ENCODE results near the gene ZNF518B.
A peak's percentile ranks its signal among the peaks of the same experiment; 100 is the strongest.

Gene ZNF518B

DNA sequence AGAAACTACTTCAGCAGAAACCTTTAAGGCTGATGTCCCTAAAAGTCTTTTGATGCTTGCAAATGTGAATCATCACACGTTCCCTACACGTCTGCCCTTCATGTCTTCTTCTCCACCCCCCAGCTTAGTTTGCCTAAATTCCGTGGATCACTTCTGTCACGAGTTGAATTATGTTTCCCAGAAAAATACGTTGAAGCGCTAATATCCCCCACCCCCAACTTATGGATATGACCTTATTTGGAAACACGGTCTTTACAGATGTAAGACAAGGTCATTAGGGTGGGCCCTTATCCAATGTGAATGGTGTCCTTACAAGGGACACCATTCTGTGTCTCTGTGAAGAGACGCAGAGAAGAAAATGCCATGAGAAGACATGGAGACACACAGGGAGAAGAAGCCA is 2.1 kb upstream of the ZNF518B start:
- no peak for DNase-seq (ENCODE audit: low read depth in 2 of 2)
- TF ChIP-seq, protein P1, sequence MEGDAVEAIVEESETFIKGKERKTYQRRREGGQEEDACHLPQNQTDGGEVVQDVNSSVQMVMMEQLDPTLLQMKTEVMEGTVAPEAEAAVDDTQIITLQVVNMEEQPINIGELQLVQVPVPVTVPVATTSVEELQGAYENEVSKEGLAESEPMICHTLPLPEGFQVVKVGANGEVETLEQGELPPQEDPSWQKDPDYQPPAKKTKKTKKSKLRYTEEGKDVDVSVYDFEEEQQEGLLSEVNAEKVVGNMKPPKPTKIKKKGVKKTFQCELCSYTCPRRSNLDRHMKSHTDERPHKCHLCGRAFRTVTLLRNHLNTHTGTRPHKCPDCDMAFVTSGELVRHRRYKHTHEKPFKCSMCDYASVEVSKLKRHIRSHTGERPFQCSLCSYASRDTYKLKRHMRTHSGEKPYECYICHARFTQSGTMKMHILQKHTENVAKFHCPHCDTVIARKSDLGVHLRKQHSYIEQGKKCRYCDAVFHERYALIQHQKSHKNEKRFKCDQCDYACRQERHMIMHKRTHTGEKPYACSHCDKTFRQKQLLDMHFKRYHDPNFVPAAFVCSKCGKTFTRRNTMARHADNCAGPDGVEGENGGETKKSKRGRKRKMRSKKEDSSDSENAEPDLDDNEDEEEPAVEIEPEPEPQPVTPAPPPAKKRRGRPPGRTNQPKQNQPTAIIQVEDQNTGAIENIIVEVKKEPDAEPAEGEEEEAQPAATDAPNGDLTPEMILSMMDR (IDR thresholded peaks at IDR 0.05; ENCODE audit: low read depth, low read length): no peak
- no peak overlapping the region for H3K4me3 ChIP-seq (replicated peaks in 1 of 2; ENCODE audit: low read depth in 2 of 2, low read length in 2 of 2)

DNA sequence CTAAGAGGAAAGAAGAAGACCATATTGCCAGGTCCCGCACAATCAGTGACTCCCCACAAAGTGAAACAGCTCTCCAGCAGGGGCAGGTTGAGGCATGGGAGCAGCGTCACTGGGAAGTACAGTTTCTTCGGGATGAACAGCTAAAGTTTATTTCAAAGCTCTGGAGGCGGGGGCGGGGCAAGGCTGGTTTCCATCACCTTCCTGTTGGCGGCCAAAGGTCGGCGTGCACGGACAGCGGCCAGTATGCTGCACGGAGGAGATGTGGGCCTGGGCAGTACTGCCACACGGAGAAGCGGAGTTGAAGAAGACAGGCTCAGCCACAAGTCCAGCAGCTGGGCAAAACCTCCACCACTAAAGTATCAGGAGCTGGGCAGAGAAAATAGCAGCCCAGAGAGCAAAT is 951 bp upstream of the ZNF518B start:
- no peak for DNase-seq (ENCODE audit: low read depth in 2 of 2)
- TF ChIP-seq, protein P1 (IDR thresholded peaks at IDR 0.05; ENCODE audit: low read depth, low read length): no peak
- H3K4me3 ChIP-seq (replicated peaks in 1 of 2; ENCODE audit: low read depth in 2 of 2, low read length in 2 of 2): no peak overlapping the region

DNA sequence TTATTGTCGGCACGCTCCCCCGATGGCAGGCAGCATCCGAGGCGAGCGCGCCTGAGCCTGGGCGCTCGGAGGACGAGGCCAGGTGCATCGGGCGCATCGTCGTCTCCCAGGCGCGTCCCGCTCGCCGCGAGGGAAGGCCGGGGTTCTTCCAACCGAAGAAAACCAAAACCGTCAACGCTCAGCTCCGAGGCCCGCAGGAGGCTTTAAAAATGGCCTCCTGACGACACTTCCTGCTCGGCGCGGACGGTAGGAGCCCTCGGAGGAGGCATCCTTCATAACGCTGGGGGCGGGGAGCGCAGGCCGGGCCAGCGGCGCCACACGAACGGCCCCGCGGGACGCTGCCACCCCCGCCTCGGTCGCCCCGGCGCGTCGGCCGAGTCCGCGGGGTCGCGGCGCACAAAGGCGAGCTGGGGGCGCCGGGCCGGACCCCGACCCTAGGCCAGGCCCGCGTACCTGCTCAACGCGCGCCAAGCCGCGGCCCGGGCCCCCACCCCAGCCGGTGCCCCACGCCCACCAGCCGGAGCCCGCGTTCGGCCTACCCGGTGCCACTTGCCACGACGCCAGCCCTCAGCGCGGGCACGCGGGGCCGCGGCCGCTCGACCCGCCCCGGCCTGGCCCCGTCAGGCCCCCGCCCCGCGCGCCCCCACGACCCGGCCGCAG is 501 bp downstream of the ZNF518B start:
- peak; percentile 63 to 71 for DNase-seq (ENCODE audit: low read depth in 2 of 2)
- TF ChIP-seq, protein P1 (IDR thresholded peaks at IDR 0.05; ENCODE audit: low read depth, low read length): no peak
- H3K4me3 ChIP-seq (replicated peaks in 1 of 2; ENCODE audit: low read depth in 2 of 2, low read length in 2 of 2): peak overlapping the region; percentile 52 to 63

DNA sequence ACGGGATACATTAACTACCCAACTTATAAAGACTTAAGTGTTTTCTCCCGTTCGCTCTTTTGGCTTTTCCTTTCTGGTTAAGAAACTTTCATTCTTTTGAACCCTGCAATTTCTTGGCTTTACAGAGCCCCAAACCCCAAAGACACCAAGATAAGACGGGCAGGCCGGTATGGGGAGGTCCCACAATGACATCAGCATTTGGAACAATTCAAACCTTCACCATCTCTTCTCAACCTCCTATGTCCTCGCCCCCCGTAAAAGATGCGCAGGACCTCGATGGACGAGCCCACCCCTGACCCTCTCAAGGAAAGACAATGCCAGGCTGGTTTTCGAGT is 999 bp downstream of the ZNF518B start:
- no peak for DNase-seq (ENCODE audit: low read depth in 2 of 2)
- H3K4me3 ChIP-seq (replicated peaks in 1 of 2; ENCODE audit: low read depth in 2 of 2, low read length in 2 of 2): peak overlapping the region; percentile 52 to 63
- TF ChIP-seq, protein P1 (IDR thresholded peaks at IDR 0.05; ENCODE audit: low read depth, low read length): no peak

DNA sequence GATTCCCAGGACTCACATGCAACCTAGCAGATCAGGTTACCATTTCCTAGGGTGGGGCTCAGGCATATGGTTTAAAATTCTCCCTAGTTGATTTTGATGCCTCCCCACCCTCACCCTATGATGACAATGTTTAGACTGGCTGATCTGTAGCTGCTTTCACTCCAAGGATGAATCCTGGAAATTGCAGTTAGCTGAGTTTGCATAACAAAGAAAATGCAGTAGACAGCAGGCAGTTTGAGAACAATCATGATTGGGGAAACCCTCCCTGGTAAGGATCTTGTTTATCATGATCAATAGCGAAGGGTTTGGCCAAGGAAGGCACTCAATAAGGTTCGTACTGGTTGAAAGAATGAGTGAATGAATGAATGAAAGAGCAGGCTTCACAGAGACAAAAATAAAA is 2.1 kb downstream of the ZNF518B start:
- H3K4me3 ChIP-seq (replicated peaks in 1 of 2; ENCODE audit: low read depth in 2 of 2, low read length in 2 of 2): no peak overlapping the region
- DNase-seq (ENCODE audit: low read depth in 2 of 2): no peak
- TF ChIP-seq, protein P1 (IDR thresholded peaks at IDR 0.05; ENCODE audit: low read depth, low read length): no peak

DNA sequence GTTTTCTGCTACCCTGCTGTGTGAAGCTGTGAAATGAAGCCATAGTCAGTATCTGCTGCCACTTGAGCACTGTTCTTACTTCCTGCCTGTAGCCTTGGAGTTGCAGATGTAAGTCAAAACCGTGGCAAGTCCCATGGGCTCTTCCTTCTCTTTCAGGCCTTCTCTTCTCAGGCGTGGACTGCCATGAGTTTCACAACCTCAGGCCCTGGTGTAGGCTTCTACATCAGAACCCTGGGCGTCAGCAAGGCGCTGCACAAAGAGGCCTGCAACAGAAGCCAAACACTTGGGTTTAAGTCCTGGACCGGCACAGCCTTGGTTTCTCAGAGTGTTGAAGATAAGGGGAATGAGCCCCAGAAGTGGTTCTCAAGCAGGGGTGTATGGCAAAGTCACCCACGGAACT is 2.5 kb downstream of the ZNF518B start:
- H3K4me3 ChIP-seq (replicated peaks in 1 of 2; ENCODE audit: low read depth in 2 of 2, low read length in 2 of 2): no peak overlapping the region
- TF ChIP-seq, protein P1 (IDR thresholded peaks at IDR 0.05; ENCODE audit: low read depth, low read length): no peak
- DNase-seq (ENCODE audit: low read depth in 2 of 2): no peak

DNA sequence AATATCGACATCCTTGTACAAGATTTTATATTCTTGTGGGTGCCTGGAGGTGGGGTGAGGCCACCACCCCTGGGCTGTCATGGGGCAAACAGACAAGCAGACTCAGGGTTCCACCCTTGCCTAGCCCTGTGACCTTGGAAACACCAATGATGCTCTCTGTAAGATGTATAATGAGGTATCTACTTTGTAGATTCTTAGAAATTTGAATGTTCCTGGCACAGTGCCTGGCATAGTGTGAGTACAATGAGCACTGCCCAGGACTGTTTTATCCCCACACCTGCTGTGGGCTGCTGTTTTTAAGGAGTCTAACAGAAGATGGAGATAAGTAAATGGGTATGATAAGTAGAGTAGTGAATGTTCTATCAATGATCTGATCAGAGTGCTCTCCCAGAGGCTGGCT is 3.1 kb downstream of the ZNF518B start:
- no peak overlapping the region for H3K4me3 ChIP-seq (replicated peaks in 1 of 2; ENCODE audit: low read depth in 2 of 2, low read length in 2 of 2)
- TF ChIP-seq, protein P1 (IDR thresholded peaks at IDR 0.05; ENCODE audit: low read depth, low read length): no peak
- no peak for DNase-seq (ENCODE audit: low read depth in 2 of 2)
